Measurements from ENCODE around the gene UPF1.

The UPF1 gene

DNA sequence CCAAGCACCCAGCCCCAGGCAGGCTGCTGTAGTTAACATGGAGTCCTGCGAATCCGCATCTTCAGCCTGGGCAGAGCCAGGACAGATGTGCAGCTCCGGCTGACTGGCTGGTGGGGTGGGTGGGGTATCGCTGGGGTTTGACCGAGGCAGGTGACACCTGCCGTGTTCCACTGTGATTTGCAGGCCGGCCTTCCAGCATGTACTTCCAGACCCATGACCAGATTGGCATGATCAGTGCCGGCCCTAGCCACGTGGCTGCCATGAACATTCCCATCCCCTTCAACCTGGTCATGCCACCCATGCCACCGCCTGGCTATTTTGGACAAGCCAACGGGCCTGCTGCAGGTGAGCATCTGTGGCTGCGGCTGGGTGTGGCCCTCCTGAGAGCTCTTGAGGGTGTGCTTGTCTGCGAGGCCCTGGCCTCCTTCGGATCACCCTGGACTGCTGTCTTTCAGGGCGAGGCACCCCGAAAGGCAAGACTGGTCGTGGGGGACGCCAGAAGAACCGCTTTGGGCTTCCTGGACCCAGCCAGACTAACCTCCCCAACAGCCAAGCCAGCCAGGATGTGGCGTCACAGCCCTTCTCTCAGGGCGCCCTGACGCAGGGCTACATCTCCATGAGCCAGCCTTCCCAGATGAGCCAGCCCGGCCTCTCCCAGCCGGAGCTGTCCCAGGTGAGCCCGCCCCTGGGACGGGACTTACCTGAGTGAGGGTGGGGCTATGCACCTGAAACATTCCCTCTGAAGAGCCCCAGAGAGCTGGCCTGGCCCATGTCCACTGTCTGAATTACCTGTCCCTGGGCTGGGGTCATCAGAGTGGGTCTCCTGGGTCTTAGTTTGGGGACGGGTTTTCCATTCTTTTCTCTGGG is 33.6 kb downstream of the UPF1 start:
- TF ChIP-seq GATA3 (IDR thresholded peaks at IDR 0.05; ENCODE audit: low read depth, low read length) (no peak), GATA2 (IDR thresholded peaks at IDR 0.05; ENCODE audit: low read depth, low read length) (no peak)

DNA sequence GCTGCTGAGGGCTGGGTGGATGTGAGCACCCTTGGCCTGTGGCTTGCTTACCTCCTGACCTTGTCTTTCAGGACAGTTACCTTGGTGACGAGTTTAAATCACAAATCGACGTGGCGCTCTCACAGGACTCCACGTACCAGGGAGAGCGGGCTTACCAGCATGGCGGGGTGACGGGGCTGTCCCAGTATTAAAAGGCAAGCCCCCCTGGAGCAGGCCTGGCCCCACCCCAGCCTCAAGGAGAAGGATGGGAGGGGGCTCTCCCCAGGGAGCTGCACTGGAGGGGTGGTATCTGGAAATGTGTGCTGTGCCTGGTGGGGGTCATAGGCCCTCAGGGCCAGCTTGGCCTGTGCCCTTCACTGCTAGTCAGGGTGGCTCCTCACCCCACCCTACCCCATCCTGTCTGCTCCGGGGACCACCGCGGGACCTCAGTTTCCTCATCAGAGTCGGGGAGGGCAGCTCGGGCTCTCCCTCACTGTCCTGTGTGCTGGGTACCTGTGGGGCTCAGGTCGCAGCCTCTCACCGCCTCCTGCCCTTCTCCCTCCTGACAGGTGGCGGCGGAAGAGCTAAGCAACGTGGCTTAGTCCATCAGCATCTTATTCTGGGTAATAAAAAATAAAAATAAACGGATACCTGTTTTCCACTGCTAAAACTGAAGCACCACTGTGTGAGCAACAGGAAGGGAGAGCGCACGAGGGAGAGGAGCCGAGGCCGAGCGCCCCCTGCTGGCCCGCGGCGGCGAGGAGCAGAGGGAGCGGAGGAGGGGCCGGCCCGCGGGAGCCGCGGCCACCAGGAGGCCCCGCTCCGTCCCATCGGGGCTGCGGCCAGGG is 34.4 kb downstream of the UPF1 start:
- no peak for TF ChIP-seq GATA3 (IDR thresholded peaks at IDR 0.05; ENCODE audit: low read depth, low read length)
- no peak for TF ChIP-seq GATA2 (IDR thresholded peaks at IDR 0.05; ENCODE audit: low read depth, low read length)

DNA sequence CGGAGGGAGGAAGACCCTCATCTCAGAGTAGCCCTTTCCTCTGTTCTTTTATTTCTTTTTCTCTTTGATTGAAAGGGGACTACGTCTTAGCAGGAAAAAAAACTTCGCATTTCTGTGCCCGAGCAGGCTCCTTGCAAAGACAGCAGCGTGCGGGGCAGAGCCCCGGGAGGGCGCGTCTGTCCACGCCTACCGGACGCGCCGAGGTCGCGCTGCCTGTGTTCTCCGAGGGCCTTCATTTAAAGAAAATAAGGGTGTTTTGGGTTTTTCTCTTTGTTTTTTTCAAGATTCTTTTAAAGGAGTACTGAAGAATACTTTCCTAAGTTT is 35.0 kb downstream of the UPF1 start:
- TF ChIP-seq GATA2 (IDR thresholded peaks at IDR 0.05; ENCODE audit: low read depth, low read length), result no peak
- no peak for TF ChIP-seq GATA3 (IDR thresholded peaks at IDR 0.05; ENCODE audit: low read depth, low read length)

DNA sequence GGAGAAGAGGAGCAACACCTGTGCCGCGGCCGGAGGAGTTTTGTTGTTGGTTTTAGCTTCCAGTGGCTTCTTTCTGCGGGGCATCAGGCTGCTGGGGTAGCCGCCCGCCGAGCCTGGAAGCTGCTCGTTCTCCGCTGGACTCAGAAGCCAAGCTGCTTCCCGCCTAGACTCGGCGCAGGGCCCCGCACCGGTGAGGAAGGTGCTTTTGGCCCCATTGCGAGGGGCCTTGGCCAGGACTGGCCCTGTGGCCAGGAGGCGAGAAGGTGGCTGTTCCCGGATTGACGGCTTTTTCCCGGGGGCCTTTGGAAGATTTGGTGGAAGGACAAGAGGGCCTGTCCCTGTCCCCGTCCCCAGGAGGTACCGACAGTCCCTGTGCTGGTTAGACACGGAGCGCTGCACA is 35.4 kb downstream of the UPF1 start:
- TF ChIP-seq GATA2 (IDR thresholded peaks at IDR 0.05; ENCODE audit: low read depth, low read length) (no peak), GATA3 (IDR thresholded peaks at IDR 0.05; ENCODE audit: low read depth, low read length) (no peak)

DNA sequence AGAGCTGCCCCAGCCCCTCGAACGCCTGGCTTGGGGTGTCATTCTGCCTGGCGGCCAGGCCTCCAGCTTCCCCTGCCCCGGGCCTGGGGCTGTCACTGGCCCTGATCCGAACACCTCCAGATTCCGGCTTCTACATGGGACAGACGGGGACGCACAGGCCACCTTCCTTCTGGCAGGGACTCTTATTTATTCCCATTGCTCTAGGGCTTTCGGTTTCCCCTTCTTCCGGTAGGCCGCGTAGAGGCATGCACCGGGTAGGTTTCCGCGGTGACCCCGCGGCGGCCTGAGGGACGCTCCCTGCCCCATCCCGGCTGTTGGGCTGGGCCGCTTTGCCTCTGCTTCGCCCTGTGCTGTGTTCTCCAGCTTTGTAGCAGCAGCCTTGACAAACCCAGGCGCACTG is 36.0 kb downstream of the UPF1 start:
- TF ChIP-seq GATA3 (IDR thresholded peaks at IDR 0.05; ENCODE audit: low read depth, low read length) (no peak), GATA2 (IDR thresholded peaks at IDR 0.05; ENCODE audit: low read depth, low read length) (no peak)

DNA sequence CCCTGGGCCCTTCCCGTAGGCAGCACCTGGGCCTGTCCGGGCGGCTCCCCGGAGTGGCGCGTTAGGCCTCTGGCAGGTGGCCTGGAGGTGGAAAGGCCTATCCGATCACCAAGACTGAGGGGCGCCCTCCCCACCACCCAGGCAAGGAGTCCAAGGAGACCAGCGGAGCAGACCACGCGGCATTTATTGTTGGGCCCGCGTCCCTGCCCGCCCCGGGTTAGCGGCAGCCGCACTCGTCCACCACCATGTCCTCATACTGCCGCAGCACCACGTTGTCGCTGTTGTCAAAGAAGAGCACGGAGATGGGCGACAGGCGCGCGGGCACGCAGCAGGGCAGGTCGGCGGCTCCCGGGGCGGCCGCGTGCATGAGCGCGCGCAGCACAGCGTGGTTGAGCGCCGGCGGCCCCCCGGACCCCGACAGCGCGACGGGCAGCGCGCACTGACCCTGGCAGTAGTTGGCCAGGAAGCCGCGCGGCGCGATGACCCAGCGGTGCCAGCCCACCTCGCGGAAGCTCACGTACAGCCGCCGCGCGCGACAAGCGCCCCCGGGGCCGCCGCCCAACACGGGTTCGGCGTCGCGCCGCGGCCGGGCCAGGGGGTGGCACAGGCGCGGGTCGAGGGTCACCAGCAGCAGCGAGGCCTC is 36.7 kb downstream of the UPF1 start:
- no peak for TF ChIP-seq GATA3 (IDR thresholded peaks at IDR 0.05; ENCODE audit: low read depth, low read length)
- TF ChIP-seq GATA2 (IDR thresholded peaks at IDR 0.05; ENCODE audit: low read depth, low read length), result no peak

DNA sequence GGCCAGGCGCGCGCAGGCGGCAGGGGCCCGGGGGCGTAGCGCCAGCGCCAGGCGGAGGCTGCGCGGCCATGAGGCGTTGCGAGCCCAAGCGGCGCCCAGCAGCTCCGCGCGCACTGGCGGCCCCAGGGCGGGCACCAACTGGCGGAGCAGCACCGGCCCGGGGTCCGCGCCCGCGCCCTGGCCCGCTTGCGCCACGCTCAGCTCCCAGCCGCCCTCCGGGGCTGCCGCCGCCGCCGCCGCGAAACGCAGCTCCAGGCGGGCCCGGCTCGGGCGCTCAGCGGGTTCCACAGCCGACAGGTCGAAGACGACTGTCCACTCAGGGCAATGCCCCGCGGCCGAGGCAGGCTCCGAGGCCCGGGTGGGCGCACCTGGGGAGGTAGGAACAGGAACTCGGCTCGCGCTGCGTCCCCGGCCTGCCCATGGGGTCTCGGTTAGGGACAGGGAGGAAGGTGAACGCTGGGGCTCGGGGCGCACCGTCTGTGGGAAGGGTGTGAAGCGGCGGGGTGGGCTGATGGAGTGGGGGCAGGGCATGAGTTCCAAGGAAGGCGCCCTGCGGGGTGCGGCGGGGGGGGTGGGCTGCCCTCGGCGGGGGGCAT is 37.4 kb downstream of the UPF1 start:
- no peak for TF ChIP-seq GATA2 (IDR thresholded peaks at IDR 0.05; ENCODE audit: low read depth, low read length)
- no peak for TF ChIP-seq GATA3 (IDR thresholded peaks at IDR 0.05; ENCODE audit: low read depth, low read length)

DNA sequence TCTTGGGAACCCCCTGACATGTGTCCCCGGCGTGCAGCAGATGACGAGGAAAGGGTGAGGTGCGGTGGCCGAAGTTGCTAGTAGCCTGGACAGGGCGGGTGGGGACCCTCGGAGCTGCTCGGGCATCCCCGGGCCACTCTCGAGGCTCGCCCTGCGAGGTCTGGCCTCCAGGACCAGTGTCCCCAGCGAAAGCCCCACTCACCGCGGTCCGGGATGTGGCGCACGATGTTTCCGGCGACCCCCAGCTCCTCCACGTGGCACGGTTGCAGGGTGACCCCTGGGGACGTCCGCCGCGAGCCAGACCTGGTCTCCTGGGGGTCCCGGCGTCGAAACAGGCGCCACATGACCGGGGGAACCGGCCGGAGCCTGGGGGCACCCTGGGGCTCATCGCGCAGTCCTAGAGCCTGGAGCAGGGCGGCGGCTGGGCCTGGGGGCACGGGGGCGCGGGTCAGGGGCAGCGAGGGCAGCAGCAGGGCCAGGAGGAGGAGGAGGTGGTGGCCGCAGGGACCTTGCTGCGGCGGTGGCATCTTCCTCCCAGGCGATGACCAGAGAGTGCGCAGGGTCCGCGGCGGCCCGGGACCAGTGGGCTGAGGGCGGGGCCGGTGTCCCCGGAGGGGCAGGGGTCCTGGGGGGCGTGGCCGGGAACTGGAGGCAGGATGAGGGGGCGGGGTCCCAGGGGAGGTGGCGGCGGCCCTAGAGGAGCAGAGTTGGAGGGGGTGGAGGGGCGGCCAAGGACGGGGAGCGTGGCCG is 38.2 kb downstream of the UPF1 start:
- TF ChIP-seq GATA3 (IDR thresholded peaks at IDR 0.05; ENCODE audit: low read depth, low read length) (no peak), GATA2 (IDR thresholded peaks at IDR 0.05; ENCODE audit: low read depth, low read length) (no peak)

DNA sequence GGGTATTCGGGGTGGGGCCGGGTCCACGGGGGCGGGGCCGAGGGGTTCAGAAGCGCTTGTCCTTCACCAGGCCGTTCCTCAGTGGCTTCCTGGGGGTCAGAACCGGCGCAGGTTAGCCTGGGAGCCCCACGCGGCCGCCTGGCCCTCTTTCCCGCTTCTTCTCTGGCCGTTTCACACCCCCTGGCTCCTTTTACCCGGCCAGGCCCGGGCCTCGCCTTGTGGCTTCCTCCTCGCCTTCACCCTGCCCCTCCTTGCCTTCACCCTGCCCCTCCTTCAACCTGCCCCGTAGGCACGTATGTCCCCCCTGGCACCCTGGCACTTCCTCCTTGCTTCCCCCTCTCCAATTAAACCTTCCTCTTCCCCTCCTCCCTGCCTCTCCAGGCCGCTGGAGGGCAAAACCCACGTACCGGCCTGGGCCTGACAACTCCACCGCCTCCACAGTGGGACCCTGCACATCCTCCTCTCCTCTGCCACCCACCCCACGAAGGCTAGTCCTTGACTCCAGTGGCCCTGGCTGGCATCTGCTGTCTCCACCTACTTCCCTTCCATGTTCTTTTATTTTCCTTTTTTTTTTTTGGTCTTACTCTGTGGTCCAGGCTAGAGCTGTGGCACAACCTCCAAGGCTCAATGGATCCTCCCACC is 38.9 kb downstream of the UPF1 start:
- TF ChIP-seq GATA2 (IDR thresholded peaks at IDR 0.05; ENCODE audit: low read depth, low read length), result no peak
- TF ChIP-seq GATA3 (IDR thresholded peaks at IDR 0.05; ENCODE audit: low read depth, low read length), result no peak

DNA sequence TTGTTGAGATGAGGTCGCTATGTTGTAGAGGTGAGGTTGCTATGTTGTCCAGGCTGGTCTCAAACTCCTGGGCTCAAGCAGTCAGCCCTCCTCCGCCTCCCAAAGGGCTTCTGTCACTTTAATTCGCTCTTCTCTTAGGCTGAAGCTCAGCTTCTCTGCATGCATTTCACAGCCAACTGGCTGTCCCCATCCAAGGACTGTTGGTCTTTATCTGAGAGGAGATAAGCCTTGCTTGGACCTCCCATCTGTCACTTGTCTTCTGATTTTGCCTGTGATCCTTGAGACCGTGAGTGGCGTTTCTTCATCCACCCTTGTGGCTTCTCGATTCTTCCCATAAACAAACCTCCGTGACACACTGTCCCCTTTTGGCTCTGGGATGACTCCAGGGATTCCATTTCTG is 39.8 kb downstream of the UPF1 start:
- TF ChIP-seq GATA2 (IDR thresholded peaks at IDR 0.05; ENCODE audit: low read depth, low read length), result no peak

DNA sequence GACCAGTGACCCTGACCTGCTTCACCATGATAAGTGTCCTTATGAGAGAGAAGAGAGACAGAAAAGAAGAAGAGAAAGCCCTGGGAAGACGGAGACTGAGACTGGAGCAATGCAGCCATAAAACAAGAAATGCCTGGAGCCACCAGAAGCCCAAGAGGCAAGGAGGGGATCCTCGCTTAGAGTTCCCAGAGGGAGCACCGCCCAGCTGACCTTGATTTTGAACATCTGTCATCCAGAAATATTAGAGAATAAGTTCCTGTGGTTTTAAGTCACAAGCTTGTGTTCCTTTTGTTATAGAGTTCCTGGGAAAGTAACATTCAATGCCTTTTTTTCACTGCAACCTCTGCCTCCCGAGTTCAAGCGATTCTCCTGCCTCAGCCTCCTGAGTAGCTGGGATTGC is 44.0 kb downstream of the UPF1 start:
- TF ChIP-seq GATA2 (IDR thresholded peaks at IDR 0.05; ENCODE audit: low read depth, low read length), result no peak
- no peak for TF ChIP-seq GATA3 (IDR thresholded peaks at IDR 0.05; ENCODE audit: low read depth, low read length)

DNA sequence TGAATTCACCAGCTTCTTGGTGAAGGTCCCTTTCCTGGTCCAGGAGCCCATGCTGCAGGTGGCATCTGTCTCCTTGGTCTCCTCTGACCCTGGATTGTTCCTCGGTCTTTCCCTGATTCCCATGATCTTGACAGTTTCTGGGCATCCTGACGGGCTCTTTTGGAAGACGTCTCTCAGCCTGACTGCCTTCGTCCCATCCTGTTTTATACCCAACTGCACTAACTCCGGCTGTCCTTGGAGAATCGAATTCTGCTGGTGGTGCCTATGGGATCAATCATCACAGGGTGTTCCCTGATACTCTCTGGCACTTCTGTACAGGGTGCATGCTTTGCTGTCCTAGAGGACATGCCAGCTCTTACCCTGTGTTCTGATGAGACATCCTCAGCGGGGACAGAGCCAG is 45.1 kb downstream of the UPF1 start:
- TF ChIP-seq GATA2 (IDR thresholded peaks at IDR 0.05; ENCODE audit: low read depth, low read length) (no peak), GATA3 (IDR thresholded peaks at IDR 0.05; ENCODE audit: low read depth, low read length) (no peak)
